NCI-H446 treated with DMSO at 0.1 percent for 48 hours (cell line): Measurements from ENCODE around the gene DHCR24.
A peak's percentile ranks its signal among the peaks of the same experiment; 100 is the strongest.

Experiments used
- DNase-seq: peaks from one replicate; lab custom pipeline; 2025; lab: John Stamatoyannopoulos, UW

Gene DHCR24

GRCh38 chr1:54816130-54816529 lies 70.9 kb downstream of the DHCR24 start:
- no peak for DNase-seq

- DNase-seq: no peak
Observed at GRCh38 chr1:54815086-54815876, 71.7 kb downstream of the DHCR24 start.

- no peak for DNase-seq
Observed at GRCh38 chr1:54814571-54814970, 72.4 kb downstream of the DHCR24 start.

GRCh38 chr1:54814126-54814498 lies 72.9 kb downstream of the DHCR24 start:
- no peak for DNase-seq

GRCh38 chr1:54813485-54814125 lies 73.4 kb downstream of the DHCR24 start:
- no peak for DNase-seq

GRCh38 chr1:54812801-54813484 lies 74.1 kb downstream of the DHCR24 start:
- DNase-seq: no peak

- no peak for DNase-seq
Observed at GRCh38 chr1:54811739-54812655, 75.0 kb downstream of the DHCR24 start.

- no peak for DNase-seq
Observed at GRCh38 chr1:54811066-54811465, 75.9 kb downstream of the DHCR24 start.

GRCh38 chr1:54810153-54810942 lies 76.6 kb downstream of the DHCR24 start:
- DNase-seq: peak; percentile 13

- DNase-seq: no peak
Observed at GRCh38 chr1:54809496-54810074, 77.4 kb downstream of the DHCR24 start.

GRCh38 chr1:54808443-54809207 lies 78.4 kb downstream of the DHCR24 start:
- no peak for DNase-seq

GRCh38 chr1:54807756-54808155 lies 79.2 kb downstream of the DHCR24 start:
- no peak for DNase-seq

GRCh38 chr1:54806931-54807611 lies 79.9 kb downstream of the DHCR24 start:
- no peak for DNase-seq

GRCh38 chr1:54805981-54806381 lies 81.0 kb downstream of the DHCR24 start:
- DNase-seq: no peak

- no peak for DNase-seq
Observed at GRCh38 chr1:54805466-54805865, 81.5 kb downstream of the DHCR24 start.

- DNase-seq: no peak
Observed at GRCh38 chr1:54804471-54805132, 82.4 kb downstream of the DHCR24 start.

- no peak for DNase-seq
Observed at GRCh38 chr1:54803761-54804470, 83.1 kb downstream of the DHCR24 start.
